CD4-positive, alpha-beta T cell treated with Interleukin-10 for 1 hour (primary cell): Measurements from ENCODE around the gene ZAP70.
A peak's percentile ranks its signal among the peaks of the same experiment; 100 is the strongest.
"Not testable (repeated sequence)": the region's sequence is repeated elsewhere in the genome, so short reads cannot be mapped to it uniquely, and the experiment has no call there.

ENCODE experiments used
- DNase-seq: peaks from one replicate; pipeline ENCODE4 v3.0.0-alpha.2; 2020

The ZAP70 gene

GRCh38 chr2:97713296-97714083, at the start of gene ZAP70:
ZAP70 (plus strand) TSS chr2:97713576; CDS start chr2:97724037, 10,461 bp downstream.
- DNase-seq = peak; percentile 78

GRCh38 chr2:97663626-97663961, 49.8 kb upstream of the ZAP70 start:
- no peak for DNase-seq

DNA sequence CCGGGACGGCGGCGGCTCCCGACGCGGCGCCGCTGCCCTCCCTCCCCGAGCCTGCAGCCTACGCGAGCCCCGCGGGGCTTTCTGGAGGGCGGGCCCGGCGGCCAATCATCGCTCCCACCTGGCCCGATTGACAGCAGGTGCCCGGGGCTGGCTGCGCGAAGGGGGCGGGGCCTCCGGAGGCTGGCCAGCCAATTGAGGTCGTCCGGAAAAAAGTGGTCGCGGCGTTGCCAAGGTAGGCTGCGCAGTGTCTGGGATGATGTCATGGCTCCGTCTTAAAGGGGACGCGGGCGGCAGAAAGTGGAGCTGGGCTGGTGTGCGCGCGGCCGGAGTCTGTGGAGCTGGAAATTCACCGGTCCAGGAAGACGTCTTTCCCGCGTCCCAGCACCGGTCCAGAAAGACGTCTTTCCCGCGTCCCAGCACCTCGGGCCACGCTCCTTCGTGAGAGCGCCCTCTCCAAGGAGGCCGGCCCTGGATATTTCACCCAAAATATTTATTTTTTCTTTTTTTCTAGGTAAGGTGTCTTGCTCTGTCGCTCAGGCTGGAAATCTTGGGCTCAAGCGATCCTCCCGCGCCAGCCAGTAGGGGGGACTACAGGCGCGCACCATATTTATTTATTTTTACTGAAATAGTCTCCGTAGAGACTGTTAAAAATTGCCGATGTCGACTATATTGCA, 49.3 kb upstream of the ZAP70 start, which contains the start of gene ACTR1B:
TSS of gene ACTR1B (minus strand) at position 83 of the 674 bp plus-strand sequence. CDS start 154 bp downstream, outside the sequence.
- peak; percentile 98 for DNase-seq

- no peak for DNase-seq
These were observed 48.8 kb upstream of the ZAP70 start for GRCh38 chr2:97664636-97664970.

- DNase-seq = no peak
These were observed 43.9 kb upstream of the ZAP70 start, which contains the start of gene C2orf92 for GRCh38 chr2:97669448-97669847. C2orf92 (plus strand) TSS chr2:97669713; CDS start chr2:97669789, 76 bp downstream.

GRCh38 chr2:97670471-97670870, 42.9 kb upstream of the ZAP70 start:
- no peak for DNase-seq

DNA sequence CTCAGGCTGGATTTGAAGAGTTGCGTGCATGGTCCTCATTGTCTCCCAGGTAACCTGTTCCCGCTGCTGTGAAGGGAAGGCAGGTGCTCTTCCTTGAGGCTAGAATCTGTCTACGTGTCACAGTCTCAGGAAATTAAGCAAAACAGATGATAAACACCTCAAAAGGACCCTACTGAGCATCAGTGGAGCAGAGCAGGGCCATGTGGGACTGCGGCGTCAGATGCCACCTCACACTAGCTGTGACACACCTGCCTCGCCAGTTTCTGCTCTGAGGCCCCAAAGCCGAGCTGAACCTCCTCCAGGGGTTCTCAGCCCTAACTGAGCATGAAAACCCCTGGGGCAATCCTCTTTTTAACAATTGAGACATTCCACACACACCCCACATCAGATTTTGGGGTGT, 41.9 kb upstream of the ZAP70 start:
- DNase-seq = no peak

- DNase-seq = not testable (repeated sequence)
These were observed 40.7 kb upstream of the ZAP70 start for GRCh38 chr2:97672606-97673140.

DNA sequence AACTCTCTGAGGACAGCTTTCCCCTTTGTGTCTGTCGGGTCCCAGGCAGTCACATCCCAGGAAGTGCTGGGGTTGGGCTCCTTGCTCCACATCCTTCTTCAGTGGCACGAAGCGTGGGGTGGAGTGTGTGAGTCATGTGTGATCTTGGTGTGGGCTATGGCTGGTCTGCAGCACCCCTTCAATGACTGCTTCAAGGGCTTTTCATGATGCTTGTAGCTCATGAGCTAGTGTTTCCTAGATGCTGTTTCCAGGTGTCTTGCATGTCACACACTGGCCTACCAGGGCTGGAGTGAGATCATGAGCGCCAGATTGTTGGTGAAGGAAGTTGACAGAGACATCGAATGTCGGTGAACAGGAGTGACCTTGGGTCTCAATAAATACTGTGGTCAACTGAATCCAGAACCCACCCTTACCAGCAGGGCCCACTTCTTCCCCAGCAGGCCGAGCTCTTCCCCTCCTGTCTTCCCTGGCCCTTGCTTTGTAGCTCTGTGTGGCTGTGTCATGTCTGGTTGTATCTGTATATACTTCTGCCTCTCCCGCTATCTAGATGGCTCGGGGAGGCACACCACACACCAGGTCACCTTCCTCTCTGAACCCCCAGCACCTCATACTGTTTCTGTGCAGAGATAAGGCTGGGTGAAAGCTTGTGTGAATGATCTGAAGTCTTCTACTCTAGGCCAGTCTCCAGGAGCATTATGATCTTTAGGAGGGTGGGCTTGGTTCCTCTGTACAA, 40.0 kb upstream of the ZAP70 start:
- DNase-seq = no peak

DNA sequence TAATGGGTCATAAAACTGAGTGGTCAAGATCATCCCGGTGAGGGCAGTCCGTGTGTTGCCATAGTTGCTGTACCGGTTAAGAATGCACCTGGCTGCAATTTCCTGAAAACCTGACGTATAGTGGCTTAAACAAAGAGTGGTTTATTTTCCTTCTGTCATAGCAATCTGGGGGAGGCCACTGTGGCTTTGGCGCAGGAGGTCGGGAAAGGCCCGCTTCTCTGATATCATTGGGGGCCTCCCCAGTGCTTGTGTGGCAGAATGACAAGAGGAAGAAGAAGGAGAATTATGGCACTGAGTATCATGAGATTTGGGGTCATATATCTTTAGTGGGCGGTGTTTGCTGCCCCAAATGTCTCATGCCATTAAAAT, 39.5 kb upstream of the ZAP70 start:
- no peak for DNase-seq

GRCh38 chr2:97675430-97676113, 37.8 kb upstream of the ZAP70 start:
- DNase-seq = no peak

- DNase-seq = no peak
These were observed 36.8 kb upstream of the ZAP70 start for GRCh38 chr2:97676620-97677019.

GRCh38 chr2:97677480-97677879, 35.9 kb upstream of the ZAP70 start:
- no peak for DNase-seq

- DNase-seq = no peak
These were observed 35.1 kb upstream of the ZAP70 start for GRCh38 chr2:97678298-97678697.

DNA sequence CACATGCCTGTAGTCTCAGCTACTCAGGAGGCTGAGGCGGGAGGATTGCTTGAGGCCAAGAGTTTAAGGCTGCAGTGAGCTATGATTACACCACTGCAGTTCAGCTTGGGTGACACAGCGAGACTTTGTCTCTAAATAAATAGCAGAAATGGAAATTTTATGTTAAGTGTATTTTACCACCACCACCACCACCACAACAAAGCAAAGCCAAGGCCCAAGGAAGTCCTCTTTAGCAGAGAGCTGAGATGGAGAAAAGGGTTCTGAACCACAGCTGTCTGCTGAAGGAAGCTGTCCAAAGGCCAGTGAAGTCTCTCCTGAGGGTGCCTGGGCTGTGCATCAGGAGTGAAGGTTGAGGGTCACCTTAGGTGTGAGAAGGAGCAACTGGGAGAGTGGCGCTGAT, 26.1 kb upstream of the ZAP70 start:
- not testable (repeated sequence) for DNase-seq

DNA sequence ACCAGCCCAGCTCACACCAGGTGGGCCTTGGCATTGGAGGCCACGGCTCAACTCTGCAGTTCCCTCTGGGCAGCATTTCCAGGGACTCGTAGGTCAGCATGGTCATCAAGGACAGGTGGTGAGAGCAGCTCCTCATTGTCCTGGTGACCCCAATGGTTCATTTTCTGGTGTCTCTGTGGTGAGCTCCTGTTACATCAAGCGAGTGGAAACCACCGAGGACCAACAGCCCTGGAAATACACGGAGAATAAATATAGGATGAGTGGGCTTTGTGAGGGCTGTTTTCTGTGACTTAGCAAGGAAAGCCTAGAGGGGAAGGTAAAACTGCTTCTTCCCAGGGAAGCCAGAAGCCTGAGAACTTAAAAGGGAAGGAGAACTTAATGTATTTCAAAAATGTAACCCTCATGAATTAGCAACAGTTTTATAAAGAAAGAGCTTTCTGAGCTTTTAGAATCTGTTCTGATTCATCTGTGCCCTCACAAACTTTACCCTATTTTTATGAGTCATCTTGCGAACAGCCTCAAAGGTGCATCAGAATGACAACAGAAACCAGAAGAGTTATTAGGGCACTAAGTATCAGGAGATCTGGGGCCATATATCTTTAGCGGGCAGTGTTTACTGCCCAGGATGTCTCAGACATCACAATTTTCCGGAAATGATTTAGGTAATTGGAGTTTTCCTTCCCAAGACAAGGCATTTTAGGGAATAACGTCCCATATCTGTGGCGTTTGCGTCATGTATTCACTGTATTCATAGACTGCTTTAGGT, 25.1 kb upstream of the ZAP70 start:
- DNase-seq = no peak

DNA sequence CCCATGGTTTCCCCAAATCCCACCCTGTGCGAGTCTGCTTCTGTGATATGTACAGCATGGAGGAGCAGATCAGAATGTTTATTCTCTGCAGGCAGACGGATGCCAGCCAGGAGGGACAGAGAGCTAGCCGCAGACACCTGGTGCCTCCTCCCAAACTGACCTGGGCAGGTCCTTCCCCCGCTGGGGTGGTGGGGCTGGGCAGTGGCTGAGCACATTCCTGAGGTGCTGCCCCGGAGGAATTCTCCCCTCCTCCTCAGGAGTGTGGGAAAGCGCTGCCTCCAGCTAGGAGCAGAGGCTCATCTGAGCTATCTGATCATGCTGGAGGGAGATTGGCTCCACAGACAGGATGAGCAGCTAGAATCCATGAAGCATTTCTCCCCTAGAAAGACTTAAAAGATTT, 22.2 kb upstream of the ZAP70 start:
- DNase-seq = no peak

DNA sequence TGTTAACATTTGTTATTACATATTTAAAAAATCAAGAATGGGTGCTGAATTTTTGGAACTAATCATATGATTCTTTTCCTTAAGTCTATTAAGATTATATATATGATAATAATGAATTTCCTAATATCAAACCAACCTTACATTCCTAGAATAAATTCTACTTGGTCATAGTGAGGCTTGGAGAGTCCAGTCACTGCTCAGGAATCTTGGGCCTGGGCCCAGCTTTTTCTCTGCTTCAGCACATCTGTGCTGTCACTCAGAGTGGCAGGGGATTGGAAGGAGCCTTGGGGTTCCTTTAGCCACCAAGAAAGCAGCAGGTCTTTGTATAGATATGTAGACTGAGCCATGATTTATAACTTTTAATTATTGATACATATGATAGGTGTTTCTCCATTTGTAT, 19.9 kb upstream of the ZAP70 start:
- no peak for DNase-seq

DNA sequence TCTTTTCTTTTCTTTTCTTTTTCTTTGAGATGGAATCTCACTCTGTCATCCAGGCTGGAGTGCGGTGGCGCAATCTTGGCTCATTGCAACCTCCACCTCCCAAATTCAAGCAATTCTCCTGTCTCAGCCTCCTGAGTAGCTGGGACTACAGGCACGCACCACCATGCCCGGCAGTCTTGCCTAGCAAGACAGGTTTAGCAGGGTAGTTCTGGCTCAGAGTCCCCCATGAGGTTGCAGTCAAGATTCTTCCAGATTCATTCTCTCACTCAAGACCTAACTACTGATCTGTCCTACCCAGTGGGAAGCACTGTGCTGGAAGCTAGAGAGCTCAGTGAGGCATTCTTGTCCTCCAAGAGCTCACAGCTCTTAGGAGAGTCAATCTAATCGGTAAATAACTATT, 17.6 kb upstream of the ZAP70 start:
- DNase-seq = no peak

DNA sequence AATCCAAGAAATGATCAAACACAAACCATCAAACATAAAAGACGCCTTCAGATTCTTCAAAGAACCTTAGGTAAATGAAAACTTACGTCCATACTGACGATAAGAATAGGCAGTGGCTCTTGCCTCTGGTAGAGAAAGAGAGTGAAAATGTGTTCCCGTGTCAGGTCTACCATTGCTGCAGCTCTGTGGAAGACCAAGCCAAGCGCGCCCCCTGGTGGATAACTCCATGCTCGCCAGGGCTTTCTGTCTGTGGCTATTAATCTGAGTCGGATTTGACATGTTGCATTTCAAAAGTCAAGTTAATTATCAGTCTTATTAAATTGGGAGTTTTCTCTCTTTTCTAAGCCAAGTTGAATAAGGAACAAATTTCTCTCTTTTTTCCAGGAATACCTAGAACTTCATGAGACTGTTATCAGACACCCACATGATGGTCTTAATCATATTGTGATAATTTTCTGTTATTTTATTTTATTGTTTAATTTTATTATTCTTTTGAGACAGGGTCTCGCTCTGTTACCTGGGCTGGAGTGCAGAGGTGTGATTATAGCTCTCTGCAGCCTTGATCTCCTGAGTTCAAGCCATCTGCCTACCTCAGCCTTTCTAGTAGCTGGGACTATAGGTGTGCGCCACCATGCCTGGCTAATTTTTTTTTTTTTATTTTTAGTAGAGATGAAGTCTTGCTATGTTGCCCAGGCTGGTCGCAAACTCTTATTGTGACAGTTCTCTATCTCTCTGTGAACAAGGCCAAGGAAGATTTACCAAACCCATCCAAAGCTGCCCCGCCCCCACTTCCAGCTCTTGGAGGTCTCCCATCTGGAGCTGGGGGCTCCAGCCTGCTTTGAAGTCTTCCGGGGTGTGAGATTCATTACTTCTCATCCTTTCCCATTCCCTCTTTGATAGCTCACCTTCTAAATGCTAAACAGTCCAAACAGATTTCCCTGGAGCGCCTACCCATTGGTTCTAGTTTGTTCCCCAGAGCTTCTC, 15.8 kb upstream of the ZAP70 start:
- DNase-seq = peak; percentile 92

GRCh38 chr2:97698530-97698929, 14.8 kb upstream of the ZAP70 start:
- no peak for DNase-seq
